GM12878 (cell line): ENCODE results near the gene NFIX. TPM values are rescaled to one million over a fixed set of nuclear protein-coding genes. Genes with fewer than 3 reads are reported as not detected.
A peak's percentile ranks its signal among the peaks of the same experiment; 100 is the strongest.

Experiments
- ATAC-seq: fragments of 200-7000 bp; cut with Tn5 transposase; 3 replicates; pipeline ENCODE4 v1.9.1; 2020; ENCODE audit warnings: mild to moderate bottlenecking, moderate library complexity
- BruUV-seq: library from RNA; stranded (reverse); fragments of 400-500 nt; replicated peaks from 2 replicates; lab custom pipeline; 2021; lab: Mats Ljungman, UMichigan
- CTCF ChIA-PET: fragments of 300-600 bp; sonication (Branson Sonifier 250); formaldehyde crosslinking; extraction: SDS; loops from one replicate; lab custom pipeline; 2021; ENCODE audit warnings: inconsistent platforms; lab: Yijun Ruan, JAX
- POLR2A ChIA-PET: fragments of 350-600 bp; formaldehyde crosslinking; extraction: SDS; loops from one replicate; lab custom pipeline; 2021; ENCODE audit warnings: inconsistent platforms; lab: Charles Lee
- RAD21 ChIA-PET: fragments of 300-600 bp; sonication (Branson Sonifier 250); formaldehyde crosslinking; loops from one replicate; lab custom pipeline; 2023; ENCODE audit warnings: antibody characterized with exemption; ENCODE audit not compliant: unreplicated experiment; lab: Charles Lee
- SMC1A ChIA-PET: fragments of 300-600 bp; sonication (Branson Sonifier 250); formaldehyde crosslinking; loops from one replicate; lab custom pipeline; 2023; ENCODE audit not compliant: unreplicated experiment, uncharacterized antibody; lab: Charles Lee
- DNase-seq: peaks from one replicate; pipeline ENCODE4 v3.0.0-alpha.2; 2011; ENCODE audit warnings: low read depth, low spot score
- FAIRE-seq: peaks from 3 replicates; lab custom pipeline; 2011; peaks lifted over from hg19 to GRCh38; lab: Jason Lieb, UNC
- H2AFZ ChIP-seq: 2 replicates; pipeline ENCODE4 v1.6.0; 2011; ENCODE audit warnings: low read depth, low read length, control low read depth; ENCODE audit not compliant: control insufficient read depth
- H3K27ac ChIP-seq: 2 replicates; pipeline ENCODE4 v1.5.1; 2011; ENCODE audit warnings: control low read depth; ENCODE audit not compliant: control insufficient read depth, insufficient read depth
- H3K27me3 ChIP-seq, 2 experiments: replicated peaks in 1 of 2; 2 replicates each; pipeline versions ENCODE4 v1.6.0 to v1.6.1; 2011; ENCODE audit warnings: low read length in 1 of 2; ENCODE audit not compliant: control insufficient read depth in 2 of 2, insufficient read depth in 2 of 2
- H3K36me3 ChIP-seq, 2 experiments: 2 replicates each; pipeline ENCODE4 v1.5.1; 2011; ENCODE audit warnings: low read length in 1 of 2; ENCODE audit not compliant: control insufficient read depth in 2 of 2, insufficient read depth in 2 of 2
- H3K4me1 ChIP-seq: 2 replicates; pipeline ENCODE4 v1.6.1; 2011; ENCODE audit warnings: mild to moderate bottlenecking, low read length, moderate library complexity, mixed read lengths; ENCODE audit not compliant: control insufficient read depth, insufficient read depth
- H3K4me2 ChIP-seq: 2 replicates; pipeline ENCODE4 v1.6.0; 2011; ENCODE audit warnings: control low read depth; ENCODE audit not compliant: control insufficient read depth, insufficient read depth
- H3K4me3 ChIP-seq: fragments of 200-600 bp; sonication (generic); 2 replicates; pipeline ENCODE4 v1.5.1; 2016
- H3K79me2 ChIP-seq: 2 replicates; pipeline ENCODE4 v1.6.0; 2011; ENCODE audit warnings: low read length; ENCODE audit not compliant: control insufficient read depth, insufficient read depth
- H3K9ac ChIP-seq: 2 replicates; pipeline ENCODE4 v1.8.0; 2011; ENCODE audit warnings: low read length, control low read depth, mixed read lengths; ENCODE audit not compliant: control insufficient read depth, insufficient read depth
- H3K9me3 ChIP-seq: replicated peaks from 3 replicates; pipeline ENCODE4 v1.5.1; 2011; ENCODE audit warnings: mild to moderate bottlenecking, low read length; ENCODE audit not compliant: control insufficient read depth, insufficient read depth
- H4K20me1 ChIP-seq: 2 replicates; pipeline ENCODE4 v1.6.0; 2011; ENCODE audit not compliant: control insufficient read depth, insufficient read depth
- ATF7 ChIP-seq: fragments of 450-650 bp; IDR thresholded peaks from 2 replicates; pipeline ENCODE4 v1.6.1; 2016; ENCODE audit warnings: low read depth, mild to moderate bottlenecking
- GABPA ChIP-seq: IDR thresholded peaks from 2 replicates; pipeline ENCODE4 v1.6.1; 2014; ENCODE audit warnings: antibody characterized with exemption, low read depth, mild to moderate bottlenecking, inconsistent platforms
- MEF2B ChIP-seq: fragments of 450-650 bp; IDR thresholded peaks from 2 replicates; pipeline ENCODE4 v1.6.1; 2018; ENCODE audit warnings: mild to moderate bottlenecking, moderate library complexity; ENCODE audit not compliant: partially characterized antibody, poor library complexity, severe bottlenecking
- NFIC ChIP-seq: IDR thresholded peaks from 2 replicates; pipeline ENCODE4 v1.6.1; 2012; ENCODE audit warnings: low read depth, mild to moderate bottlenecking, inconsistent platforms, low read length, moderate library complexity
- POU2F2 ChIP-seq: IDR thresholded peaks from 3 replicates; pipeline ENCODE4 v1.6.1; 2011; ENCODE audit warnings: low read depth, mild to moderate bottlenecking, low read length, borderline replicate concordance
- SPI1 ChIP-seq: IDR thresholded peaks from 2 replicates; pipeline ENCODE4 v1.6.1; 2011; ENCODE audit warnings: low read depth, mild to moderate bottlenecking, low read length, moderate library complexity, borderline replicate concordance; ENCODE audit not compliant: insufficient read depth
- WGBS: methylation state at CpG from one replicate; pipeline ENCODE4 v1.1.6; 2016; ENCODE audit warnings: low lambda C conversion rate; ENCODE audit not compliant: insufficient replicate concordance, insufficient coverage; ENCODE audit errors: missing lambda C conversion rate; 5-methylcytosine and 5-hydroxymethylcytosine counted together
- in situ Hi-C: fragments of 300-500 bp; cut with MboI; formaldehyde crosslinking; loops from 9 replicates; pipeline ENCODE4 v1.14.3; 2018; ENCODE audit warnings: mixed read lengths
- intact Hi-C: fragments of 100-400 bp; cut with micrococcal nuclease; formaldehyde crosslinking; loops from one replicate; pipeline ENCODE4 v1.14.2; 2022; ENCODE audit not compliant: unreplicated experiment
- polyA plus RNA-seq, 11 experiments: library from polyadenylated mRNA; depleted of rRNA in 4 of 11; unstranded in 6 of 11; stranded (reverse) in 5 of 11; fragments of >200 nt; fragmentation: Nextera tagmentation in 4 of 11; fragmentation: Illumina TruSeq in 1 of 11; extraction: Ambion mirVana in 4 of 11; extraction: Trizol in 1 of 11; gene quantifications; 1 replicate in 1 of 11; 2 replicates in 10 of 11; pipeline versions ENCODE4 v1.2.1 to v1.2.3, GENCODE V29; 2011 to 2016; ENCODE audit warnings: inconsistent platforms in 2 of 11, missing spikeins in 2 of 11, low read depth in 1 of 11
- total RNA-seq, 4 experiments: library from RNA; depleted of rRNA in 3 of 4; stranded (reverse); fragments of >200 nt in 3 of 4; fragmentation: Illumina TruSeq in 1 of 4; extraction: Trizol in 1 of 4; gene quantifications; 2 replicates each; pipeline versions ENCODE4 v1.2.1 to v1.2.3, GENCODE V29; 2013 to 2021

NFIX gene
- total and polyA plus RNA-seq, 10 of the 15 experiments (the other 5 are each of a cell fraction or from before 2014, with no cell fraction given), result 0.02 to 2.2 (median 0.28) TPM

DNA sequence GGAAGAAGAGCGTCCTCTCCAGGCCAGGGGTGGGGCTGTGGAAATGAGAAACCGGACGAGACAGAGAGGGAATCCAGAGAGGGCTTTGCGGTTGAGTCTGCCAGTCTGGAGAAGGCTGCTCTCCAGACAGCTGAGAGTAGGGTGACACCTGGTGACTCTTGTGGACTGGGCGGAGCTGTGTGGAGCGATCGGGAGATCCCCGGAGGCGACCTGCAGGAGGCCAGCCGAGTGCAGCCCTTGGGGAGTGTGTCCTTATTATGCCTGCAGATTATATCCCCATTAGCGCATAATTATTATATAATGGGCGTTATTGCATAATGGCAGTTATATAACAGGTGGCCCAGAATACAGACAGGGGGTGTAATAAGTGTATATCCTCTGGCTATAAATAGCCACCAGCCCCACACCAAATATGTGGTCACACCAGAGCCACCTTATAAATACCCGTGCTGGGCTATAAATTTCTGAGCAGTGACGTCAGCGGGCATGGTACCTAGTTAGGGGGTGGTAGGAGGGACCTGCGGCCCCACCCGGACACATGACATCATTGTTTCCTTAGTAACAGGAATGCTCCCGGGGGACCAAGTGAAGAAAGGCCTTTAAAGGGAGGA lies 41.2 kb downstream of the NFIX start:
- no peaks in the 10 kb centered on the region for H3K4me1 ChIP-seq
- in situ Hi-C loops (no loop called here), intact Hi-C loops (loop anchor here (10.0 kb wide), 1 partner anchor 58 kb away; no protein-coding TSS in a partner anchor)
- no peak overlapping the region for H3K4me2 ChIP-seq
- no peak overlapping the region for H2AFZ ChIP-seq
- no peak overlapping the region for H3K27ac ChIP-seq
- no peak overlapping the region for H3K4me3 ChIP-seq
- TF ChIP-seq ATF7 (peak; percentile 62), MEF2B (peak; percentile 50), NFIC (no peak)
- H3K27me3 ChIP-seq, result peaks cover 0 to 3% of the 10 kb centered on the region in 2 experiments; a peak in 2 of 4 replicates
- FAIRE-seq, result no peak
- H3K79me2 ChIP-seq, result no peaks in the 10 kb centered on the region
- H3K36me3 ChIP-seq, result no peaks in the 10 kb centered on the region
- no peak for DNase-seq
- no peaks in the 10 kb centered on the region for H3K9me3 ChIP-seq
- SMC1A ChIA-PET, result no interaction called here
- ATAC-seq, result no peak; the same call in 2 of the 3 replicates
- CTCF ChIA-PET, result no interaction called here
- POLR2A ChIA-PET, result no interaction called here
- no peaks in the 10 kb centered on the region for H4K20me1 ChIP-seq
- RAD21 ChIA-PET, result no interaction called here
- H3K9ac ChIP-seq, result no peak overlapping the region
- 53% methylated on average over 18 of the region's 18 CpGs for WGBS
- no TSS peak for BruUV-seq

DNA sequence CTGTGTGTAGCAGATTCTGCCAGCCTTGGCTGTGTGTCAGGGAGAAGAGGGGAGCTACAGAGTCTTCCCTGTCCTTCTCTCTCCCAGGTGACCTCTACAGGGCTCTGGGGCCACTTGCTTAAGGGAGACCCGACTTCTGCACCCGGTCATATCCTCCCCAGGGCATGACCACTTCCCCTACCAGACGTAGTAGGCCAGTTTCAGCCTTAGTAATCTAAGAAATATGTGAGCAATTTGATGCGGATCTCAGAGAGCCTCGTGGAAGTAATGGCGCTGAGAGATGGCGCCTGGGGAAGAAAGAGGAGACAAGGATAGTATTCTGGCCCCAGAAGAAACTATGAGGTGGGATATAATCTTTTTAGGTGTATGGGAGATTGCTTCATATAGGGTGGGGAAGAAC lies 41.9 kb downstream of the NFIX start:
- no TSS peak for BruUV-seq
- intact Hi-C loops (loop anchor here (10.0 kb wide), 1 partner anchor 58 kb away; no protein-coding TSS in a partner anchor), in situ Hi-C loops (no loop called here)
- TF ChIP-seq POU2F2 (no peak), GABPA (0 out of 2 replicates have a peak, but pooled peaks have one; percentile 16), SPI1 (peak; percentile 35; the same call in 1 of the 2 replicates)
- Histone ChIP-seq H3K27me3 (peaks cover 0 to 3% of the 10 kb centered on the region in 2 experiments; a peak in 2 of 4 replicates), H3K27ac (no peak overlapping the region), H4K20me1 (no peaks in the 10 kb centered on the region), H3K79me2 (no peaks in the 10 kb centered on the region), H3K9ac (no peak overlapping the region), H3K9me3 (no peaks in the 10 kb centered on the region), H3K4me1 (no peaks in the 10 kb centered on the region), H3K4me2 (no peak overlapping the region), H2AFZ (no peak overlapping the region), H3K4me3 (no peak overlapping the region), H3K36me3 (no peaks in the 10 kb centered on the region)
- FAIRE-seq, result no peak
- no peak for DNase-seq
- CTCF ChIA-PET, result no interaction called here
- 2% methylated on average over 7 of the region's 7 CpGs for WGBS
- SMC1A ChIA-PET, result no interaction called here
- ATAC-seq, result peak; percentile 77
- POLR2A ChIA-PET, result no interaction called here
- RAD21 ChIA-PET, result no interaction called here
